H1 (cell line): ENCODE measurements around the gene COL1A1. TPM values are rescaled to one million over a fixed set of nuclear protein-coding genes. Genes with fewer than 3 reads are reported as not detected.

ENCODE experiments used
- CTCF ChIA-PET: fragments of 300-600 bp; sonication (Branson Sonifier 250); formaldehyde crosslinking; loops from one replicate; lab custom pipeline; 2021; ENCODE audit not compliant: partially characterized antibody; lab: Charles Lee
- POLR2A ChIA-PET: fragments of 300-600 bp; sonication (Branson Sonifier 250); formaldehyde crosslinking; loops from one replicate; lab custom pipeline; 2021; ENCODE audit warnings: inconsistent platforms; ENCODE audit not compliant: partially characterized antibody; lab: Charles Lee
- DNase-seq, 2 experiments: peaks; one replicate each; pipeline versions ENCODE4 v3.0.0 to v3.0.0-alpha.2; 2010 to 2022; ENCODE audit warnings: low spot score in 2 of 2, low read depth in 1 of 2, mixed read lengths in 1 of 2
- FAIRE-seq: peaks from 2 replicates; lab custom pipeline; 2011; peaks lifted over from hg19 to GRCh38; lab: Jason Lieb, UNC
- H2AFZ ChIP-seq: 2 replicates; pipeline ENCODE4 v1.8.1; 2012; ENCODE audit warnings: low read length, inconsistent platforms
- H2AK5ac ChIP-seq: 2 replicates; pipeline ENCODE4 v1.6.1; 2013; ENCODE audit warnings: low read depth, low read length
- H2BK120ac ChIP-seq: replicated peaks from 2 replicates; pipeline ENCODE3; 2013; ENCODE audit warnings: low read depth, low read length, inconsistent platforms
- H2BK12ac ChIP-seq: 2 replicates; pipeline ENCODE4 v1.6.1; 2013; ENCODE audit warnings: low read depth, low read length
- H2BK15ac ChIP-seq: 2 replicates; pipeline ENCODE4 v1.6.1; 2013; ENCODE audit warnings: low read length
- H2BK20ac ChIP-seq: 2 replicates; pipeline ENCODE4 v1.6.1; 2013; ENCODE audit warnings: low read length
- H2BK5ac ChIP-seq: 2 replicates; pipeline ENCODE4 v1.6.1; 2013; ENCODE audit warnings: low read depth, low read length
- H3K14ac ChIP-seq: 2 replicates; pipeline ENCODE4 v1.6.1; 2013; ENCODE audit warnings: inconsistent platforms; ENCODE audit not compliant: insufficient read length
- H3K18ac ChIP-seq: 2 replicates; pipeline ENCODE4 v1.6.1; 2013; ENCODE audit warnings: low read length; ENCODE audit errors: extremely low read depth
- H3K23ac ChIP-seq: 2 replicates; pipeline ENCODE4 v1.6.1; 2013; ENCODE audit warnings: inconsistent platforms; ENCODE audit not compliant: insufficient read length
- H3K23me2 ChIP-seq: 2 replicates; pipeline ENCODE4 v1.6.1; 2013; ENCODE audit warnings: low read depth, low read length
- H3K27ac ChIP-seq: 2 replicates; pipeline ENCODE4 v1.6.1; 2011; ENCODE audit warnings: low read depth, low read length, inconsistent platforms
- H3K27me3 ChIP-seq, 4 experiments: replicated peaks in 1 of 4; 1 replicate in 1 of 4; 2 replicates in 3 of 4; pipeline versions ENCODE4 v1.6.1 to v1.8.1; 2011 to 2013; ENCODE audit warnings: low read length in 3 of 4, mild to moderate bottlenecking in 3 of 4, inconsistent platforms in 2 of 4, mixed read lengths in 2 of 4, moderate library complexity in 1 of 4; ENCODE audit not compliant: control insufficient read depth in 3 of 4, insufficient read depth in 3 of 4; ENCODE audit errors: extremely low read depth in 1 of 4
- H3K36me3 ChIP-seq, 4 experiments: 2 replicates each; pipeline versions ENCODE4 v1.6.1 to v1.8.1; 2011 to 2013; ENCODE audit warnings: mild to moderate bottlenecking in 4 of 4, low read length in 3 of 4, moderate library complexity in 2 of 4, control low read depth in 1 of 4, inconsistent platforms in 1 of 4; ENCODE audit not compliant: insufficient read depth in 4 of 4, control insufficient read depth in 2 of 4
- H3K4ac ChIP-seq: replicated peaks from 2 replicates; pipeline ENCODE3; 2013; ENCODE audit warnings: low read length, low read depth, mixed read lengths, inconsistent platforms; ENCODE audit not compliant: insufficient read length
- H3K4me1 ChIP-seq, 4 experiments: replicated peaks in 1 of 4; 1 replicate in 1 of 4; 2 replicates in 3 of 4; pipeline versions ENCODE4 v1.6.1 to v1.8.1; 2011 to 2013; ENCODE audit warnings: low read length in 3 of 4, inconsistent platforms in 2 of 4, mixed read lengths in 1 of 4; ENCODE audit not compliant: insufficient read depth in 4 of 4, control insufficient read depth in 3 of 4
- H3K4me2 ChIP-seq, 2 experiments: 2 replicates each; pipeline versions ENCODE4 v1.6.1 to v1.8.1; 2011 to 2013; ENCODE audit warnings: low read depth in 2 of 2, low read length in 2 of 2, control low read depth in 1 of 2, inconsistent platforms in 1 of 2, mild to moderate bottlenecking in 1 of 2; ENCODE audit not compliant: insufficient read depth in 1 of 2
- H3K4me3 ChIP-seq, 4 experiments: fragments of 200-600, 300-600 bp in 1 of 4; sonication (generic), shearing (Covaris generic), sonication (Bioruptor Twin) in 1 of 4; 2 replicates each; pipeline versions ENCODE4 v1.5.1 to v1.8.1; 2011 to 2016; ENCODE audit warnings: low read length in 4 of 4, low read depth in 3 of 4, control low read depth in 2 of 4, inconsistent platforms in 2 of 4, mild to moderate bottlenecking in 2 of 4, mixed read lengths in 1 of 4, moderate library complexity in 1 of 4; ENCODE audit not compliant: insufficient read depth in 2 of 4; ENCODE audit errors: extremely low read depth in 1 of 4
- H3K56ac ChIP-seq: replicated peaks from 2 replicates; pipeline ENCODE3; 2013; ENCODE audit warnings: low read depth, mild to moderate bottlenecking, mixed read lengths, low read length, inconsistent platforms; ENCODE audit not compliant: insufficient read length
- H3K79me1 ChIP-seq: 2 replicates; pipeline ENCODE4 v1.6.1; 2013; ENCODE audit warnings: low read depth, low read length, control low read depth
- H3K79me2 ChIP-seq, 2 experiments: 2 replicates each; pipeline versions ENCODE4 v1.6.1 to v1.8.1; 2012 to 2013; ENCODE audit warnings: low read length in 2 of 2, mild to moderate bottlenecking in 2 of 2, inconsistent platforms in 1 of 2; ENCODE audit not compliant: insufficient read depth in 2 of 2, control insufficient read depth in 1 of 2
- H3K9ac ChIP-seq, 4 experiments: replicated peaks in 1 of 4; 1 replicate in 1 of 4; 2 replicates in 3 of 4; pipeline versions ENCODE4 v1.6.1 to v1.8.1; 2011 to 2013; ENCODE audit warnings: low read depth in 3 of 4, low read length in 3 of 4, control low read depth in 2 of 4, mild to moderate bottlenecking in 2 of 4, moderate library complexity in 2 of 4, inconsistent platforms in 1 of 4; ENCODE audit errors: extremely low read depth in 1 of 4
- H3K9me3 ChIP-seq, 2 experiments: 2 replicates each; pipeline versions ENCODE4 v1.6.1 to v1.8.1; 2012 to 2013; ENCODE audit warnings: mild to moderate bottlenecking in 2 of 2, moderate library complexity in 2 of 2, control low read depth in 1 of 2, inconsistent platforms in 1 of 2, low read depth in 1 of 2, low read length in 1 of 2, mixed read lengths in 1 of 2; ENCODE audit not compliant: insufficient read depth in 2 of 2
- H4K20me1 ChIP-seq, 2 experiments: replicated peaks in 1 of 2; 2 replicates each; pipeline versions ENCODE3 to v1.8.1; 2011 to 2013; ENCODE audit warnings: inconsistent platforms in 2 of 2, low read length in 2 of 2, mild to moderate bottlenecking in 1 of 2; ENCODE audit not compliant: insufficient read depth in 2 of 2, control insufficient read depth in 1 of 2
- H4K5ac ChIP-seq: 2 replicates; pipeline ENCODE4 v1.6.1; 2013; ENCODE audit warnings: low read length, low read depth, mixed read lengths, inconsistent platforms; ENCODE audit not compliant: insufficient read length
- H4K8ac ChIP-seq: 2 replicates; pipeline ENCODE4 v1.8.0; 2013; ENCODE audit warnings: mild to moderate bottlenecking, moderate library complexity, low read length, inconsistent platforms; ENCODE audit not compliant: insufficient read depth; ENCODE audit errors: extremely low read depth
- H4K91ac ChIP-seq: replicated peaks from 2 replicates; pipeline ENCODE3; 2013; ENCODE audit warnings: low read length, mixed read lengths, inconsistent platforms; ENCODE audit not compliant: insufficient read length
- CBX5 ChIP-seq: fragments of 300-800, 300-1000 bp; sonication (generic); IDR thresholded peaks from 2 replicates; pipeline ENCODE4 v1.7.1; 2016; ENCODE audit warnings: antibody characterized with exemption, low read length, low read depth
- EZH2 ChIP-seq: fragments of 200-600 bp; sonication (generic); IDR thresholded peaks from 2 replicates; pipeline ENCODE4 v1.7.1; 2012; ENCODE audit warnings: low read depth, mild to moderate bottlenecking, moderate library complexity, low read length, inconsistent platforms; ENCODE audit not compliant: severe bottlenecking
- MAX ChIP-seq: IDR thresholded peaks from 2 replicates; pipeline ENCODE4 v1.6.1; 2012; ENCODE audit warnings: inconsistent platforms
- SIRT6 ChIP-seq: IDR thresholded peaks from one replicate; pipeline ENCODE4 v1.7.1; 2012; ENCODE audit warnings: low read length, inconsistent platforms
- TCF12 ChIP-seq: IDR thresholded peaks from 2 replicates; pipeline ENCODE4 v1.6.1; 2011; ENCODE audit warnings: low read depth, mild to moderate bottlenecking, low read length
- WGBS, 2 experiments: shearing (Covaris generic) in 1 of 2; methylation state at CpG; one replicate each; pipeline versions ENCODE4 v1.1.6 to v1.1.7; 2013 to 2015; ENCODE audit warnings: low lambda C conversion rate in 2 of 2, mixed read lengths in 2 of 2, inconsistent platforms in 1 of 2, low coverage in 1 of 2, missing lambda C conversion rate in 1 of 2; ENCODE audit not compliant: insufficient replicate concordance in 2 of 2, insufficient coverage in 1 of 2, insufficient read length in 1 of 2; ENCODE audit errors: extremely low coverage in 1 of 2, missing lambda C conversion rate in 1 of 2; 5-methylcytosine and 5-hydroxymethylcytosine counted together
- polyA plus RNA-seq, 7 experiments: library from polyadenylated mRNA; depleted of rRNA in 3 of 7; stranded (reverse) in 5 of 7; unstranded in 2 of 7; fragments of >200 nt in 5 of 7; fragments of 200-250 nt in 2 of 7; gene quantifications; 1 replicate in 5 of 7; 2 replicates in 1 of 7; 4 replicates in 1 of 7; pipeline versions ENCODE4 v1.2.1 to v1.2.3, GENCODE V29; 2011 to 2013; ENCODE audit warnings: missing spikeins in 2 of 7, mixed read lengths in 2 of 7
- total RNA-seq: library from RNA; stranded (reverse); fragmentation: NEBNext Ultra II Directional; extraction: Animal tissue kit (Norgen Biotek cat#: 25700); gene quantifications from 2 replicates; pipeline ENCODE4 v1.2.1, GENCODE V29; 2021

COL1A1 gene
- total and polyA plus RNA-seq, 2 of the 8 experiments (the other 6 are each of a cell fraction or from before 2014, with no cell fraction given), result 14.1 to 80.4 TPM

GRCh38 chr17:50144355-50144754, 57.1 kb downstream of the COL1A1 start:
- CTCF ChIA-PET, result interaction anchor here (0.8 to 21.6 kb wide), 8 partner anchors 5 to 152 kb away, joined by 3 to 299 read pairs (median 32); partner anchors contain the start of genes PDK2, PPP1R9B, SAMD14 and SGCA

More at GRCh38 chr17:50144355-50144754, 57.1 kb downstream of the COL1A1 start:
- Histone ChIP-seq H3K9ac (no peak overlapping the region), H2BK12ac (no peak overlapping the region), H3K27ac (no peak overlapping the region), H3K79me2 (no peaks in the 10 kb centered on the region; a peak in 1 of 4 replicates), H2AK5ac (no peak overlapping the region; the same call in 1 of the 2 replicates), H3K23me2 (peaks cover 7% of the 10 kb centered on the region), H2AFZ (no peak overlapping the region), H3K27me3 (peaks cover 0 to 4% (median 4%) of the 10 kb centered on the region in 4 experiments; a peak in 5 of 7 replicates), H3K9me3 (no peaks in the 10 kb centered on the region), H2BK5ac (no peak overlapping the region; the same call in 1 of the 2 replicates), H3K79me1 (peaks cover 8% of the 10 kb centered on the region), H4K91ac (no peak overlapping the region), H2BK120ac (no peak overlapping the region), H3K14ac (no peak overlapping the region), H2BK15ac (no peak overlapping the region), H3K18ac (no peak overlapping the region), H3K36me3 (peaks cover 0 to 6% (median 2%) of the 10 kb centered on the region in 4 experiments; a peak in 2 of 8 replicates), H3K4me1 (peaks cover 0 to 30% (median 11%) of the 10 kb centered on the region in 4 experiments; a peak in 6 of 7 replicates), H4K8ac (no peak overlapping the region), H3K4ac (no peak overlapping the region), H3K4me3 (no peak overlapping the region), H2BK20ac (no peak overlapping the region), H3K56ac (no peak overlapping the region), H3K4me2 (no peak overlapping the region), H4K20me1 (peaks cover 12 to 16% of the 10 kb centered on the region in 2 experiments), H4K5ac (no peak overlapping the region), H3K23ac (no peak overlapping the region)
- DNase-seq, result no peak
- TF ChIP-seq SIRT6, result no peak
- no peak for TF ChIP-seq TCF12
- TF ChIP-seq EZH2, result no peak
- TF ChIP-seq MAX, result no peak
- no peak for TF ChIP-seq CBX5
- 85% methylated on average over 6 of the region's 6 CpGs; no CpG with 5 or more reads in 1 of the 2 experiments for WGBS, 2 experiments
- no peak for FAIRE-seq
- POLR2A ChIA-PET, result interaction anchor here (1.4 kb wide), 1 partner anchor 16 kb away, joined by 4 read pairs; no protein-coding TSS in a partner anchor
